Osteocyte (in vitro differentiated cells): Measurements from ENCODE around the gene GGT7. TPM values are rescaled to one million over a fixed set of nuclear protein-coding genes. Genes with fewer than 3 reads are reported as not detected.

Experiments used
- DNase-seq: peaks from one replicate; pipeline ENCODE4 v3.0.0; 2021; ENCODE audit warnings: mixed read lengths; ENCODE audit not compliant: unreplicated experiment; ENCODE audit errors: extremely low spot score
- H3K27ac Mint-ChIP-seq: one replicate; pipeline ENCODE4 v1.8.0; 2021; ENCODE audit warnings: mild to moderate bottlenecking, mixed read lengths; ENCODE audit not compliant: unreplicated experiment
- H3K27me3 Mint-ChIP-seq: one replicate; pipeline ENCODE4 v1.8.0; 2021; ENCODE audit warnings: mixed read lengths; ENCODE audit not compliant: unreplicated experiment
- H3K36me3 Mint-ChIP-seq: one replicate; pipeline ENCODE4 v1.8.0; 2021; ENCODE audit warnings: mixed read lengths; ENCODE audit not compliant: unreplicated experiment
- H3K4me1 Mint-ChIP-seq: one replicate; pipeline ENCODE4 v1.8.0; 2021; ENCODE audit warnings: mixed read lengths; ENCODE audit not compliant: unreplicated experiment
- H3K4me3 Mint-ChIP-seq: one replicate; pipeline ENCODE4 v1.8.0; 2021; ENCODE audit warnings: mild to moderate bottlenecking, moderate library complexity, mixed read lengths; ENCODE audit not compliant: unreplicated experiment
- H3K9me3 Mint-ChIP-seq: one replicate; pipeline ENCODE4 v1.8.0; 2021; ENCODE audit warnings: mixed read lengths; ENCODE audit not compliant: unreplicated experiment
- CTCF ChIP-seq: fragments of 200-600 bp; sonication (generic); IDR thresholded peaks from 2 replicates; pipeline ENCODE4 v1.5.0; 2021; ENCODE audit warnings: antibody characterized with exemption, mild to moderate bottlenecking, moderate library complexity
- total RNA-seq: library from RNA; stranded (reverse); gene quantifications from 2 replicates; pipeline ENCODE4 v1.2.1, GENCODE V29; 2021

GGT7 gene
- total RNA-seq, 1 donor from 2014 or later: 37.0 TPM

- peak overlapping the region; percentile 82 for H3K27ac Mint-ChIP-seq
- no peak for DNase-seq
- no peaks in the 10 kb centered on the region for H3K36me3 Mint-ChIP-seq
- peak; percentile 26 for TF ChIP-seq CTCF
- H3K4me3 Mint-ChIP-seq: peak overlapping the region; percentile 100
- no peaks in the 10 kb centered on the region for H3K9me3 Mint-ChIP-seq
- no peaks in the 10 kb centered on the region for H3K27me3 Mint-ChIP-seq
- H3K4me1 Mint-ChIP-seq: peaks cover 48% of the 10 kb centered on the region
Measured at GRCh38 chr20:34875642-34876405, 3.2 kb upstream of the GGT7 start.

GRCh38 chr20:34874094-34874654 lies 1.5 kb upstream of the GGT7 start:
- peak overlapping the region; percentile 44 for H3K27ac Mint-ChIP-seq
- peak; percentile 87 for TF ChIP-seq CTCF
- H3K36me3 Mint-ChIP-seq: no peaks in the 10 kb centered on the region
- H3K4me1 Mint-ChIP-seq: peaks cover 43% of the 10 kb centered on the region
- peak; percentile 91 for DNase-seq
- H3K4me3 Mint-ChIP-seq: peak overlapping the region; percentile 84
- no peaks in the 10 kb centered on the region for H3K9me3 Mint-ChIP-seq
- no peaks in the 10 kb centered on the region for H3K27me3 Mint-ChIP-seq

DNA sequence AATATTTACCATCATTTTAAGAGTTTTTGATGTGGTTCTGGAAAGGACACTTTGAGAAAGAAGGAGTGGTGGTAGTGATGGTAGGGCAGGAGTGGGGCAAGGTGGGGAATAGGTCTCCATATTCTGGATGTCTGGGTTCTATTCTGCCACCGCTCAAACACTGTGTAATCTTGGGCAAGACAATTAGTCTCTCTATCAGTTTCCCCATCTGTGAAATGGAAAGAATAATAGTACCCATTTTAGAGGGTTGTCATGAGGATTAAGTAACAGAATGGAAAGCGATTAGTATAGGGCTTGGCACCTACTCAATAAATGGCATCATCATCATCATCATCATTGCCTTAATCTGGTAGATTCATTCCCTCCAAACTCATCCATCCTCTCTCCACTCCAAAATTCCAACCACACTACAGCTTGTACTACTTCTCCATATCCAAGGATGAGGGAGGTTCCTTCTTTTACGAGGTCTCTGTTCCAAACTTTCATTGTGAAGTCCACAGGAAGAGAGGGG lies 982 bp upstream of the GGT7 start:
- Mint-ChIP-seq H3K27ac (no peak overlapping the region), H3K27me3 (no peaks in the 10 kb centered on the region), H3K36me3 (no peaks in the 10 kb centered on the region), H3K4me3 (peak overlapping the region; percentile 84), H3K9me3 (no peaks in the 10 kb centered on the region), H3K4me1 (peaks cover 42% of the 10 kb centered on the region)
- DNase-seq: no peak
- no peak for TF ChIP-seq CTCF

DNA sequence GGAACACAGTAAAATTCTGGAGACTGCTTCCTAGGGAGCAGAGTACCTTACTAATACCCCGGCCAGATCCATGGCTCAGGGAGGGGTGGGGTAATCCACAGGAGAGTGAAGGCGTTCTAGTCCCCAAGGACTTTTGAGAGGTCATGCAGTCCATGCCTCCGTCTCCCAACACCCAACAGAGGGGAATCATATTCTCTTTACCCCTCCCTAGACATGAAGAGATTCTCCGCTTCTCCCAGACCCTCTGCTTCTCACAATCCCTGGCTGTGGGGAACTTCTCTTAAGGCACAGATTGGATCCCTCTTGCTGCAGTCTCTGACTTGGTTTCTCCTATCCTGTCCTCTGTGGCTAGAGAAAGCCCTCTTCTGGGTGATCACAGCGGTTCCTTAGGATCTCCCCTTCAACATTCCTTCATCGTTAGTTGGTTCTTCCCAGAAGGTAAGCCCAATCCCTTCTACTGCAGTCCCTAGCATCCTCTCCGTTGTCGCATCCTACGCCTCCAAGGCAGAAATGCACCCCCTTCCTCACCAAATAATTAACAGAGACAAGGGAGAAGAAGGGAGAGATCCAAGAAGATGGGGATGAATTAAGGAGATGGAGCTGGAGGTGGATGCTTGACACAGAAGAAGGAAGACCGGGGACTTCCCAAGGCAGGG lies 562 bp downstream of the GGT7 start:
- peak overlapping the region; percentile 84 for H3K4me3 Mint-ChIP-seq
- H3K4me1 Mint-ChIP-seq: peaks cover 38% of the 10 kb centered on the region
- no peaks in the 10 kb centered on the region for H3K9me3 Mint-ChIP-seq
- peak overlapping the region; percentile 67 for H3K27ac Mint-ChIP-seq
- TF ChIP-seq CTCF: no peak
- no peaks in the 10 kb centered on the region for H3K27me3 Mint-ChIP-seq
- DNase-seq: no peak
- H3K36me3 Mint-ChIP-seq: no peaks in the 10 kb centered on the region
